A204.1 (cell line): ENCODE results near the gene ASB2.

Experiments
- FAIRE-seq: peaks from 2 replicates; lab custom pipeline; 2012; peaks lifted over from hg19 to GRCh38; lab: Jason Lieb, UNC

ASB2 gene, protein sequence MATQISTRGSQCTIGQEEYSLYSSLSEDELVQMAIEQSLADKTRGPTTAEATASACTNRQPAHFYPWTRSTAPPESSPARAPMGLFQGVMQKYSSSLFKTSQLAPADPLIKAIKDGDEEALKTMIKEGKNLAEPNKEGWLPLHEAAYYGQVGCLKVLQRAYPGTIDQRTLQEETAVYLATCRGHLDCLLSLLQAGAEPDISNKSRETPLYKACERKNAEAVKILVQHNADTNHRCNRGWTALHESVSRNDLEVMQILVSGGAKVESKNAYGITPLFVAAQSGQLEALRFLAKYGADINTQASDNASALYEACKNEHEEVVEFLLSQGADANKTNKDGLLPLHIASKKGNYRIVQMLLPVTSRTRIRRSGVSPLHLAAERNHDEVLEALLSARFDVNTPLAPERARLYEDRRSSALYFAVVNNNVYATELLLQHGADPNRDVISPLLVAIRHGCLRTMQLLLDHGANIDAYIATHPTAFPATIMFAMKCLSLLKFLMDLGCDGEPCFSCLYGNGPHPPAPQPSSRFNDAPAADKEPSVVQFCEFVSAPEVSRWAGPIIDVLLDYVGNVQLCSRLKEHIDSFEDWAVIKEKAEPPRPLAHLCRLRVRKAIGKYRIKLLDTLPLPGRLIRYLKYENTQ

DNA sequence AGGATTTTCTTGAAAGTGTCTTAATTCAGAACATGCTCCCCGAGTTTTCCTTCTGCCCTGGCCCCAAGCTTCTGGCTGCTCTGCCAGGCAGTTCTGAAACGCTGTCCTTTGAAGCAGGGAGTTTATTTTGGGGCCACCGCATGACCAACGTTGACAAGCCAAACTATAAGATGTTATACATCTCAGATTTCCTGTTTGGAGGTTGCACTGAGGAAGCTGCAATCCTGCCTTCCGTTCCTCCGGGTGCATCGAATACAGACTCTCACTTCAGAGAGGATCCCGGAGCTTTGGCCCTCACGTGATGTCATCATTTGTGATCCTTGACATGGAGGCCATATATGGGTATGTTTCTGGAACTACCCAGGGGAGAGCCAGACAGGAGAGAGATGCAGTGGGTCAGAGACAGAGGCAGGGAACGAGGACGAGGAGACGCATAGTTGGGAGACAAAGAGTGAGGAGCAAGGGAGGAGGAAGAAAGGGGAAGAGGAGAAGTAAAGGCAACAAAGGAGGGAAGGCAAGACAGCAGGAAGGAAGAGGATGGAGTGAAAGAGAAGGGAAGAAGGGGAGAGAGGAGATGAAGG is at the start of gene ASB2:
TSS of gene ASB2 (minus strand) at position 94 of the 581 bp plus-strand sequence. CDS start 12,031 bp downstream, outside the sequence.
- no peak for FAIRE-seq

DNA sequence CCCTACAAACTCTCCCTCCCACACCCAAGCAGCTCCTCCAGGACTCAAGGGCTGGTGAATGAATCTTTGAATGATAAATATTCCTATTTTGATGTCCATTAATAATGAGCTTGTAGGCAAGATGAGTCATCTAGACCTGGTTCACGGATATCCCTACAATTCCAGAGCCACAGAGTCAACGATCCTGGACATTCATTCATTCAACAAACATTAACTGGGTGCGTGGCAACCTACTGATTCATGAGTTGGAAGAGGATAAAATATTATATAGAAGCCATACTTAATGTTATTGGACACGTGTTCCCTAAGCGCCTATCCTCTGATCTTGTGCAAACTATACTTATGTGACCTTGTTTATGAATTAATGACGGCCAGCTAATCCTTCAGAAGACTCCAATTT is 49.4 kb upstream of the ASB2 start:
- no peak for FAIRE-seq

DNA sequence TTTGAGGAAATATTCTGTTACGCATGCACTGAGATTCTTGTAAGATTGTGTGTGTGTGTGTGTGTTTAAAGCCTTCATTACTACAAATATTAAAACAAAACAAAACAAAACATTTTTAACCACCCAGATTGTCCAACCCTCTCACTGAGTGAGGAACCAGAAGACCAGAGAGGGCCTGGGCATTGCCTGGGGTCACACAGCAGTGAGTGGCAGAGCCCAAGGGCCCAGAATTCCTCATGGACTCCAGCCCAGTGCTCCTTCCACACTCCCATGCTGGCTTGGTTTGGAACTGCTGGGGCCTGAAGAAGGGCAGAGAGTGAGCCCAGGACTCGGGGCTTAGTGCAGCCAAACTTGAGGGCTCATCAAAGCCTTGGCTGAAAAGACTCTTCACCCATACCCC is 48.2 kb upstream of the ASB2 start:
- no peak for FAIRE-seq

DNA sequence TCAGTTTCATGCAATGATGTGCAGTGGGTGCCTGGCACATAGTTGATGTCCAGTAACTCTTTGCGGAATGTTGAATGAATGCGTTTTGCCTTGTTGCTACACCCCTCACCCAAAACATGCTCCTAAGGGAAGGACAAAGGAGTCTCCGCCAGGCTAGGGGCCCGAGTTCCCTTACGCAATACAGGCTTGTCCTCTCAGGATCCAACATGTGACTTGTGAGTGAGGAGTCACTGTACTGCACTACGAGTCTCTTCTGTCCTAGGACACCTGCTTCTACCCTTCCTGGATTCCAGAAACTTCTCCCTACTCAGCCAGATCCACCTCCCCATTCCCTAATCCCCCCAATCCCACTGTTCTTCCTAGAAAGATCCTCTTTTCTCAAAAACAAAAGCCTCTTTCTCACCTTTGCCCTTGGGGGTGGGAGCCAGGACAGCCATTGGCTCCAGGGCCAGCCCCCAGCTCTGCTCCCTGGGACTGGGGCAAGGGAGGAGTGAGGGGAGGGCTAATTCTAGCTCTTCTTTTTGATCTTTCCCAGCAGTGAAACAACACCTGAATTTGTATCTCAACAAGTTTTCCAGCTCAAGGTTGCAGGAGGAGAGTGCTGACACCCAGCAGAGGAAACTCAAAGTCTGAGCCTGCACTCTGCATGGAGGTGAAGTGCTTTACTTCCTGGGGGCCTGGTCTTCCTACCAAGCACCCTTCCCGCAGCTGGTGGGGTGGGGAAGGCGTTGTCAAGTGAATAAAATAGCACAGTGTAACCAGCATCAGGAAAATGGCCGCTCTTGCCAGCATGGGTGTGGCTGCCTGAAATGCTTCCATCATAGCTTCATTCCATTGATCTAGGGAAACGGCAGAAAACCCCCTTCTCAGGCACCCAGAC is 46.4 kb upstream of the ASB2 start:
- FAIRE-seq = no peak

DNA sequence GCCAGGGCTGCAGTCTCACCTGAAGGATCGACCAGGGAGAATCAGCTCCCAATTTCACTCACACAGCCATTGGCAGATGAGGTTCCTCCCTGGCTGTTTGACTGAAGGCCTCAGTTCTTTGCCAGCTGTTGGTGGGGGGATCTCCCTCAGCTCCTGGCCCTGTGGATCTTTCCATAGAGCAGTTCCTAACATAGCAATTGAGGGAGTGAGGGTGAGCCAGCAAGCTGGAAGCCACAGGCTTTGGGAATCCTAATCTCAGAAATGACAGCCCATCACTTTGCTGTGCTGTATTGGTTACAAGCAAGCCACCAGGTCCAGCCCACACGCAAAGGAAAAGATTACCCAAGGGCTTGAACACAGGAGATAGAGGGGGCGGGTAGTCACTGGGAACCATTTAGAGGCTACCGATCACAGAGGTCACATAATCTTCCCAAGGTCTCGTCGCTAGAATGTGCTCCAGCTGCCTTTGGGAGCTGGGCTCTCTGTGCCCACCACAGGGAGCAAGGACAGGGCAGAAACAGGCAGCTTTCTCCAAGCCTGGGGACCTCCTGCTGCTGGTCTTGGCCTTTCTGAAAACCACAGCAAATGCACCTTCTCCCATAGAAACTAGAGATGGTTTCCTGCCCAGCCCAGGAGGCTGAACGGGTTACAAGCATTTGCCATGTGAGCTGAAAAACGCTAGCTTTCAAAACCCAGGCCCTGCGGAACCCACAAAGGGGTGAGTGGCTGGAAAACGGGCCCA is 45.2 kb upstream of the ASB2 start:
- FAIRE-seq = no peak

DNA sequence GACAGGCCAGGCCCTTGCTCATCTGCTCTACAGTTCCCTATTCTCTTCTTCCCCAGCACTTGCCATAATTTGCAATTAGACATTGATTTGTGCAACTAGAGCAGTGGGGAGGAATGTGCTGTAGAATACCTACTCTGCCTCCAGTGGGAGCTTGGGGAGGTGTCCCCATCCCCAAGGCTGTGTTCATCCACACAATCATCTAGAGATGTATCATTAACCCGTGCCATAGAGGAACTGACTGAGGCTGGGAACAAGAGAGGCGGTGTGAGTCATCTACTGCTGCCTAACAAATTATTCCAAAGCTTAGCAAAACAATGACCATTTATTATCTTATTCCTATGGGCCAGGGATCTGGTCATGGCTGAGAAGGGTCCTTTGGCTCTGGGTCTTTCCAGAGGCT is 44.6 kb upstream of the ASB2 start:
- no peak for FAIRE-seq

DNA sequence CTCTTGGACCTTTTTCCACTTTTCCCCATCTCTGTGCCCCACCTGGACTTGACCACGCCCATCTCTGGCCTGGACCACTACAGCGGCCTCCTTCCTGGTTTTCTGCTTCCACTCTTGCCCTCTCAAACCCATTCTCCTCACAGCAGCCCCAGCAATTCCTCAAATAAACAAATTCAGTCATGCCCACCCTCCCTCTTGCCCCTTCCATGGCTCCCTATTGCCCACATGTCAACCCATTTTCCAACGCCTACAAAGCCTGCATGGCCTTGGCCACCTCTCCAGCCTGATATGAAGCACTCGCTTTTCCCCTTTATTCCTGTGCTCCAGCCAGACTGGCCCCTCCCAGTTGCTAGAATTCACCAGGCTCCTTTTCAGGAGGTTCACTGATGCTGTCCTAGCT is 43.9 kb upstream of the ASB2 start:
- FAIRE-seq = no peak

DNA sequence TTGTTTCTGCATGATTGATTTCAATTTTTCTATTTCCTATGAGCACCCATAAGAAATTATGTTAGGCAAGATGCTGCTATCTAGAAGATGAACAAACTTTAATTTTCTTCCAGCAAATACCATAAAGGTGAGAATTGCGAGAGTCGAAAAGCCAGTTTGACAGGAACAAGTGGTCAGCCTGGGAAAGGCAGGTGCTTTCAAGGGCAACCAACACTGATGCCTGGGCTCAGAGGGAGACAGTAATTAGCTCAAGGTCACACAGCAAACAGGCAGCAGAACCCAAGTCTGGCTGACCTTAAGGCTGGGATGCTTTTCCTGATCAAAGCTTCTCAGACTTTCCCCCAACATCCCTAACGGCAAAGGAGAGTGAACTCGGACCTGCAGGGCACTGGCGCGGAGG is 43.0 kb upstream of the ASB2 start:
- FAIRE-seq = no peak

DNA sequence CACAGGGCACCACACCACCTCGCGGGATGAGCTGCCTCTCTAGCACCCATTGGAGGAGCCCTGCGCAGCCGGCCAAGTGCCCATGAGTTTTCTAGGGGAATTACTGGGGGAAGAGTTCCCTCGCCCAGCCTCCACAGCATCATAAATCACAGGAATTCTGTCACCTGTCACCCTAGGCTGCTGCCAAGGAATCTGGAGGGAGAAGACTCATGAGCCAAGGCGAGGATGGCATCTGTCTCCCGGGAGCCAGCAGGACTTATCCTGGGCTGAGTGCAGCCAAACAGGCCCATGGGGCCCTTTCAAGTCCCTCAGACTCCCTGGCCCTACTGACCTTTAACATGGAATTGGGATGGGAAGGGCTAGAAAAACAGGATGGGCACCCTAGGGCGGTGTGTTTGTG is 41.9 kb upstream of the ASB2 start:
- FAIRE-seq = no peak

DNA sequence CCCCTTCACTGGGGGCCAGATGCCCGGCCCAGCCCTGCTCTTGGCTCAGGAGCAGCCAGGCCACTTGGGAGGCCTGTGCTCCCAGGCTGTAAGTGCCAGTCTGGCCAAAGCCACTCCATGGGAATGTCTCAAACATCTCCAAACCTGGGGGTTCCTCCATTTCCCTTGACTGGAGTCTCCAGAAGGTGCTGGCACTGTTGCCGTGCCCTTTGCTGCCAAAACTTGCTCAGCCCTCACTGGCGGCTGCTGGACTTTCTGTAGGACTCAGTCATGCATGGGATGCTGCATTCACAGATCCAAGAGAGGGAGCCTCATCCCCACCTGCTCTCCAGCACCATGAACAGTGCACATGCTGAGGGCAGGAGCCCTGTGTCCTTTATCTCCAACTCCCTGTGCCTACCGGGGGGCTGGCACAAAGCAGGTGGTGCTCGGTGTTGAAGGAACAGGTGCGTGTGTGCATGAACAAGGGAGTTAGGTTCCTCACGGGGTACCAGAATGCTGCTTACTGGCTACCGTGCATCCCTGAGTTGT is 40.1 kb upstream of the ASB2 start:
- no peak for FAIRE-seq

DNA sequence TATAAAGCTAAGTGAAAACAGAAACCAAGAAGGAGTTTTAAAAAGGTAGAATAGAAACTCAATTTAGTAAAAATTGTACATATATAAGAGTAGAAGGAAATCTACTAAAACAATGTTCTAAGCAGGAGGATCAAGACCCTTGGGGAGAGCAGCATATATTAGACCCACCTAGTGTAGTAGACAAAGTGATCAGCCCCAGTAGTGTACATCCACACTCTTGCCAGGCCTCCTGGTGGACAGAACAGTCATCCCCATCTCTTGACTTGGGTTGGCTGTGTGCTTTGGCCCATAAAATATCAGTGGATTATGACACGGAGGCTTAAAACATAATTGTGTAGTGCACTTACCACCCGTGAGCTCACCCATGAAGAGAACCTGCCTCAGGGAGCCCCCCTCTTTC is 38.9 kb upstream of the ASB2 start:
- no peak for FAIRE-seq

DNA sequence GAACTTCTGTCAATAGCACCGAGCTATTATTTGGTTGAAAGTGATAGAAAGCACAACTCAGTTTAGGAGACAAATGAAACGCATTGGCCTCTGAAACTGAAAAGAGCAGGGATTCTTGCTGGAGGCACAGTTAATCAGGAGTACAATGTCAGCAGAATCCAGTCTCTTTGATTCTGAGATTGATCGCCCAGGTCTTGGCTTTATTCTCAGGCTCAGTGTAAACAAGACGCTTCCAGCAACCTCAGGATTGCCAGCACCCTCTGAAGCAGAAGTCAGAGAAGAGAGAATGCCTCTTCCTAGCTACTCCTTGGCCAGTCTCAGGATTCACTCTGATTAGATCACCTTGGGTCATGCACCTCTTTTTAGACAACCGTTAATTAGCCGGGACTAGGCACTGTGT is 38.0 kb upstream of the ASB2 start:
- FAIRE-seq = no peak

DNA sequence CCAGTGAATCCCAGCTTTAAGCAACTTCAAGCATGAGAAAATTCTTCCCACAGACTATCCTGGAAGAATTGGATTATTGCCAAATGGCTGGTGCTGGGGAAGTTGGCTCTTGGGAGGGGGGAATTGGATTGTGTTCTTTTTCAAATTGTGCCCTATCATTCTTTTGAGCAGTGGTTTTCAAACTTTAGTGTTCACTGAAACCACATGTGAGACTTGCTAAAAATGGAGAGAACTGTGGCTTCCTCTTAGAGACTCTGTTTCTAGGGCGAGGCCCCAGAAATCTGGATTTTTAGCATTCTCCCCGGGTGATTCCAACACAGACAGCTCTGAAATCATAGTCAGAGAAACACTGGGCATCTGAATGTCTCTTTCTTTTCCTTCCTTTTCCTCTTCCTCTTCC is 35.4 kb upstream of the ASB2 start:
- no peak for FAIRE-seq

DNA sequence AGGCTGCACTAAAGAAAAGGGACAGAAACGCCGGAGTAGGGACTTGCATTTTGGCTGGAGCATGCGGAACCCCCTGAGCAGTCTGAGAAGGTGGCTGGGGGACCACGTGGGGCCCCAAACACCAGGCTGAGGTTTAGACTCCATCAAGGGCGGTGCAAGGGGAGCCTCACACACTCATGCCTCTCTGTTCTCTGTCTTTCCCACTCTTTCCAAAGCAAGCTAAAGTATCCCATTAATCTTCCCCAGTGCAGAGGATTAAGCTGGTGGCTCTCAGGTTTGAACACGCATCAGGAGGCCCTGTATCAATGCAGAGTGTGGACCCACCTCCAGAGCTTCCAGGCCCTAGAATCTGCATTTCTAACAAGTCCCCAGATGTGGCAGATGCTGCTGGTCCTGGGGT is 34.3 kb upstream of the ASB2 start:
- no peak for FAIRE-seq

DNA sequence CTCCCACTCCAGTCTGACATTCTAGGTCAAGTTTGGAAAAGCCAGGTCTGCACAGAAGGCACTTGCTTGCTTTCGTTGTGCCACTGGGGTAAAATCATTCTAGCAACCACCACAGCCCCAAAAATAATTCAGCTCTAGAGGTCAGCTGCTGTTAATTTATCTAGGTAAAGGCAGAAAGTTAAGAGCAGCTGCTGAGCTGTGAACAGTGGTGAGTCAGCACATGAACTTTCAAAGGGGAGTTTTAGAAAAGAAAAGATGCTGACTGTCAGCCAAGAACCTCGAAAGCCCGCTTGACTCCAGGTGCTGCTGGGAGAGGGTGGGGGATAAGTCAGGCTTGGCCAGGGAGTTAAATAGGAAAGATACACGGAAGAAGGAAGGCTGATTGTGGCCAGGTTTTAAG is 33.4 kb upstream of the ASB2 start:
- FAIRE-seq = no peak

DNA sequence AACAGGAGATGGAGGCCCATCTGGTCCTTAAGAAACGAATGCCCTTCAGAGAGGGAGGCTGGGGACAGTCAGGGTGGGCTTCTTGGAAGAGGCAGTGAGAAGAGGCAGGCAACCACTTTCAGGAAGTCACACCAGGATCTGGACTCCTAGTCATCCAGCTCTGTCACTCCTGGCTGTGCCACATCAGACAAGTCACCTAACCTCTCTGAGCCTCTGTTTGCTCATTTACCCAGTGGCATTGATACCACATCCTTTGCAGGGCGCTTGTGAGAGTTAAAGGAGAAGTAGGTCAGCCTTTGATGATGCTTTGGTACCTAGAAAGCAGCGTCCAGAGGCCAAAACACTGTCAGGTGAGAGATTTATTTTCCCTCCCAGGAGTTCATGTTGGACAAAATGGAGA is 31.9 kb upstream of the ASB2 start:
- FAIRE-seq = no peak

DNA sequence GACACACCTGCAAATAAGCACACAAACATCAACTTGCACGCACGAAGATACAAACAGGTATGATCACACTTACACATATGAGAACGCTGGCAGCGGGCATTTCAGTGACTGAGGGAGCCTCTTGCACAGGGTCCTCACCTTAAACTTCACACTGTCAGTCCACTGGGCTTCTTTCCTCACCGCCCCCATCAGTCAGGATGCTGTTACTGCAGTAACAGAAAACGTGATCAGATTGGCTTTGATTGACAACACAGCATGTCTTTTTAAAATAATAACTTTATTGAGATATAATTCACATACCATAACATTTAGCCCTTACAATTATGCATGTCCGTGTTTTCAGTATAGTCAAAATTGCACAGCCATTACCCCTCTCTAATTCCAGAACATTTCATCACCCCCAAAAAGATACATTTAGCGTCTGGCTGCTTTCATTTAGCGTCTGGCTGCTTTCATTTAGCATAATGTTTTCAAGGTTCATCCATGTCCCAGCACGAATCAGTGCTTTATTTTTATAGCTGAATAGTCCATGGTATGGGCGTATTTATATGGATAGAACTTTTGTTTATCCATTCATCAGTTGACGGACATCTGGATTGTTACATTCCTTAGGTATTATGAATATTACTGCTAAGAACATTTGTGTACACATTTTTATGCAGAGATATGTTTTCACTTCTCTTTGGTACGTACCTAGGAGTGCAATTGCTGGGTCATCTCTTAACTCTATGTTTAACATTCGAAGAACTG is 29.1 kb upstream of the ASB2 start:
- no peak for FAIRE-seq

DNA sequence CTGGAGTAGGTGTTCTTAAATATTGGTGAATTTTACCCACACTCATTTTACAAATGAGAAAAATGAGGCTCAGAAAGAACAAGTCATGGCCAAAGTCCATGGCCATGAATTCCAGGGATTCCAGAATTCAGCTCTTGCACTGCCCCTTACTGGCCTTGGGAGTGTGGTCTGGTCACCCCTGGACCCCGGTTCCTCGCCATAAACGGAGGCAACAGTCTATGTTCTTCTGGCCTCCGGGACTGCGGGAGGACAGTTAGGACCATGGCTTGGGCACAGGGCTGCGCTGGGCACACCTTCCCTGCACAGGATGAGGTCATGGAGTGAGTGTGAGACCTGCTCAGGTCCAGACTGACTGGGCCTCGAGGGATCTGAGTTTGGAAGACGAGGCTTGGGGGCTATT is 27.6 kb upstream of the ASB2 start:
- no peak for FAIRE-seq

DNA sequence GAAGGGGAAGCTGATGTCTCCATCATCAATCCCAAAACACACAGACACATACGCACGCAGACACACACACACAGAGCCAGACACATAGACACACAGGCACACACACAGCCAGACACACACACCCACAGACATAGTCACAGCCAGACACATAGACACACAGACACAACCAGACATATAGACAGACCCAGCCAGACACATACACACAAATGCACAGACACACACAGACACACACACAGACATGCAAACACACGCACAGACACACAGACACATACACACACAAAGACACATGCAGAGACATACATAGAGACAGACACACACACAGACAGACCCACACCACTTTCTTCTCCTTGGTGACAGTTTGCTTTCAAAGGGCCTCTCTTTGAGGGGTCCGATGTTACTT is 27.0 kb upstream of the ASB2 start:
- no peak for FAIRE-seq

DNA sequence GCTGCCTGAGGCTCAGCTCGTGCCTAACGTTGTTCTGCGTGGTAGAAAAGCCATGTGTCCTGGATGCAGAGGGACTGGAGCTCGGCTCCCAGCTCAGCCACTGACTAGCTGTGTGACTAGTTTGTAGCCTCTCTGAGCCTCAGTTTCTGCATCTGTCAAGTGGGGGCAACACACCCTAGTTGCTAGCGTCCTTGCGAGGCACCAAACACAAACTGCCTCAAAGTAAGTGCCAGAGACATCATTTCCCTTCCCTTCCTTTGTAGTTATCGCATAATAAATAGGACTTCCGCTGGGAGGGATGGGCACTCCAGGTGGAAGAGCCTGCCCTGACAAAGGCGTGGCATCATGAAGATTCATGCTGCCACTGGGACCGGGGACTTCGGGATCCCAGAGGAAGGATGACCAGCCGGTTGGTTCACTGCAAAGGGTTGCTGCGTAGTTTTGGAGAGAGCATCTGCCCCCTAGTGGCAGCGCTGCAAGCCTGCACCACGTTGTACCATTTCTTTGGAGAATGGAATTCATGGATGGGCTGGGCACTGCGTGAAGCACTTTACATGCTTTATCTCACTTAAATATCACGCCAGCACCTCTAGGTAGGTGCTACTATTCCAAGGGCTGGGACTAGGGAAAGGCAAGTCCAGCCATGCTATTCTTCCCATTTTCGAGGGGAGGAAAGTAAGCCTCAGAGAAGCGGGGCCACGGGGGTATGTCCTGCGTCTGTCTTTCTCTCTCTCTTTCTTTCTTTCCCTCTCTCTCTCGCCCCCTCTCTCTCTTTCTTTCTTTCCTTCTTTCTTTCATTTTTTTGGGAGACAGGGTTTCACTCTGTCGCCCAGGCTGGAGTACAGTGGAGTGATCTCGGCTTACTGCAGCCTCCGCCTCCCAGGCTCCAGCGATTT is 25.4 kb upstream of the ASB2 start:
- no peak for FAIRE-seq
